Loucy (cell line): Measurements from ENCODE around the gene PCGF6.

ENCODE experiments used
- CTCF ChIP-seq: fragments of 200-600 bp; sonication (generic); conservative IDR thresholded peaks from 2 replicates; pipeline ENCODE4 v1.5.1; 2014; ENCODE audit warnings: mild to moderate bottlenecking, antibody characterized with exemption, low read length
- EZH2phosphoT487 ChIP-seq: fragments of 200-600 bp; IDR thresholded peaks from 2 replicates; pipeline ENCODE4 v1.6.1; 2018; ENCODE audit warnings: antibody characterized with exemption, mild to moderate bottlenecking, moderate library complexity, borderline replicate concordance

- no peak for TF ChIP-seq CTCF
- TF ChIP-seq EZH2phosphoT487, result no peak
Measured at GRCh38 chr10:103282961-103283360, 68.0 kb downstream of the PCGF6 start.
